HepG2 (cell line): ENCODE results near the gene STOML2. TPM values are rescaled to one million over a fixed set of nuclear protein-coding genes. Genes with fewer than 3 reads are reported as not detected.

Source experiments
- DNMT3B ChIP-seq: conservative IDR thresholded peaks from 2 replicates; pipeline ENCODE4 v1.6.1; 2016; ENCODE audit warnings: missing biosample characterization, control low read depth
- FOSL1 ChIP-seq: sonication (generic); formaldehyde crosslinking; IDR thresholded peaks from 2 replicates; pipeline ENCODE4 v1.9.0; 2021; ENCODE audit warnings: missing genetic modification reagents, borderline replicate concordance
- GTF3A ChIP-seq: sonication (generic); formaldehyde crosslinking; conservative IDR thresholded peaks from 2 replicates; pipeline ENCODE4 v1.4.0; 2020; ENCODE audit warnings: mild to moderate bottlenecking, missing genetic modification reagents
- HNF4A ChIP-seq: sonication (generic); formaldehyde crosslinking; IDR thresholded peaks from 2 replicates; pipeline ENCODE4 v1.4.0; 2020; ENCODE audit warnings: missing genetic modification reagents
- ISL2 ChIP-seq: sonication (generic); formaldehyde crosslinking; IDR thresholded peaks from 2 replicates; pipeline ENCODE4 v1.5.0; 2020; ENCODE audit warnings: missing genetic modification reagents
- MBNL3 ChIP-seq: fragments of 250-450 bp; sonication (Bioruptor Pico); conservative IDR thresholded peaks from 2 replicates; pipeline ENCODE4 v1.8.0; 2022; ENCODE audit warnings: mild to moderate bottlenecking, inconsistent platforms
- NFE2L1 ChIP-seq: sonication (generic); formaldehyde crosslinking; IDR thresholded peaks from 2 replicates; pipeline ENCODE4 v1.4.0; 2020; ENCODE audit warnings: missing genetic modification reagents, mild to moderate bottlenecking, borderline replicate concordance
- PCBP1 ChIP-seq: fragments of 200-400 bp; formaldehyde crosslinking; IDR thresholded peaks from 2 replicates; pipeline ENCODE4 v1.6.1; 2017; ENCODE audit warnings: mild to moderate bottlenecking, low read depth, low read length, borderline replicate concordance
- RARA ChIP-seq: IDR thresholded peaks from 2 replicates; pipeline ENCODE4 v1.6.1; 2016; ENCODE audit warnings: missing genetic modification reagents, missing compliant biosample characterization
- RFX5 ChIP-seq: IDR thresholded peaks from 2 replicates; pipeline ENCODE4 v1.6.1; 2011; ENCODE audit warnings: low read depth, low read length, improper control_type of control experiment
- SIN3B ChIP-seq: fragments of 150-350 bp; IDR thresholded peaks from 2 replicates; pipeline ENCODE4 v1.6.1; 2014; ENCODE audit warnings: low read length
- SYNCRIP ChIP-seq: fragments of 200-400 bp; formaldehyde crosslinking; IDR thresholded peaks from 2 replicates; pipeline ENCODE4 v1.6.1; 2018; ENCODE audit warnings: mild to moderate bottlenecking, low read depth, low read length; ENCODE audit not compliant: insufficient read depth
- THYN1 ChIP-seq: sonication (generic); formaldehyde crosslinking; IDR thresholded peaks from 2 replicates; pipeline ENCODE4 v1.8.1; 2023; ENCODE audit warnings: low read depth, mild to moderate bottlenecking, moderate library complexity, missing genetic modification reagents, borderline replicate concordance
- ZBTB42 ChIP-seq: sonication (generic); formaldehyde crosslinking; IDR thresholded peaks from 2 replicates; pipeline ENCODE4 v1.5.0; 2020; ENCODE audit warnings: mild to moderate bottlenecking, missing genetic modification reagents
- ZNF10 ChIP-seq: sonication (generic); formaldehyde crosslinking; IDR thresholded peaks from 2 replicates; pipeline ENCODE4 v1.4.0; 2020; ENCODE audit warnings: mild to moderate bottlenecking, low read depth, missing genetic modification reagents, borderline replicate concordance
- ZNF235 ChIP-seq: sonication (generic); formaldehyde crosslinking; IDR thresholded peaks from 2 replicates; pipeline ENCODE4 v1.8.1; 2023; ENCODE audit warnings: mild to moderate bottlenecking, missing genetic modification reagents, borderline replicate concordance
- ZNF335 ChIP-seq: sonication (generic); formaldehyde crosslinking; IDR thresholded peaks from 2 replicates; pipeline ENCODE4 v1.4.0; 2020; ENCODE audit warnings: missing genetic modification reagents
- ZNF556 ChIP-seq: sonication (generic); formaldehyde crosslinking; IDR thresholded peaks from 2 replicates; pipeline ENCODE4 v1.4.0; 2020; ENCODE audit warnings: mild to moderate bottlenecking, missing genetic modification reagents, borderline replicate concordance
- ZNF605 ChIP-seq: sonication (generic); formaldehyde crosslinking; IDR thresholded peaks from 2 replicates; pipeline ENCODE4 v1.8.0; 2022; ENCODE audit warnings: mild to moderate bottlenecking, missing genetic modification reagents
- ZNF776 ChIP-seq: sonication (generic); formaldehyde crosslinking; IDR thresholded peaks from 2 replicates; pipeline ENCODE4 v1.4.0; 2020; ENCODE audit warnings: mild to moderate bottlenecking, missing genetic modification reagents
- polyA plus RNA-seq, 8 experiments: library from polyadenylated mRNA; depleted of rRNA in 3 of 8; stranded (reverse) in 7 of 8; unstranded in 1 of 8; fragments of >200 nt; fragmentation: Illumina TruSeq in 4 of 8; extraction: Trizol in 4 of 8; gene quantifications; 2 replicates each; pipeline versions ENCODE4 v1.2.1 to v1.2.3, GENCODE V29; 2011 to 2016; ENCODE audit warnings: low read depth in 4 of 8, missing spikeins in 1 of 8, mixed read lengths in 1 of 8; ENCODE audit not compliant: insufficient read depth in 1 of 8
- total RNA-seq, 5 experiments: library from RNA; depleted of rRNA; stranded (reverse); fragments of >200 nt; fragmentation: Illumina TruSeq; extraction: Trizol; gene quantifications; 2 replicates each; pipeline ENCODE4 v1.2.3, GENCODE V29; 2016; ENCODE audit warnings: low read depth in 1 of 5
- TF ChIP-seq, protein P1 (sequence below): sonication (generic); formaldehyde crosslinking; IDR thresholded peaks from 2 replicates; pipeline ENCODE4 v1.8.0; 2023; ENCODE audit warnings: mild to moderate bottlenecking, missing genetic modification reagents
- TF ChIP-seq, protein P2 (sequence below): sonication (generic); formaldehyde crosslinking; IDR thresholded peaks from 2 replicates; pipeline ENCODE4 v1.4.0; 2020; ENCODE audit warnings: missing genetic modification reagents, mild to moderate bottlenecking, borderline replicate concordance
- TF ChIP-seq, protein P3 (sequence below): sonication (generic); formaldehyde crosslinking; IDR thresholded peaks from 2 replicates; pipeline ENCODE4 v1.8.1; 2022; ENCODE audit warnings: low read depth, mild to moderate bottlenecking, missing genetic modification reagents

Gene STOML2
- total and polyA plus RNA-seq, 2 of the 13 experiments (the other 11 are each of a cell fraction or from before 2014, with no cell fraction given), result 245 to 250 TPM

GRCh38 chr9:35079426-35080341 is 23.2 kb downstream of the STOML2 start, which contains the start of gene FANCG (continued):
- no peak for TF ChIP-seq DNMT3B (CRISPR knock-in tag)
- TF ChIP-seq PCBP1, result no peak
- TF ChIP-seq ZNF335 (CRISPR knock-in tag), result peak; percentile 51; the same call in 1 of the 2 replicates
- TF ChIP-seq RARA (CRISPR knock-in tag), result no peak
- TF ChIP-seq SYNCRIP, result no peak
- TF ChIP-seq, protein P1, sequence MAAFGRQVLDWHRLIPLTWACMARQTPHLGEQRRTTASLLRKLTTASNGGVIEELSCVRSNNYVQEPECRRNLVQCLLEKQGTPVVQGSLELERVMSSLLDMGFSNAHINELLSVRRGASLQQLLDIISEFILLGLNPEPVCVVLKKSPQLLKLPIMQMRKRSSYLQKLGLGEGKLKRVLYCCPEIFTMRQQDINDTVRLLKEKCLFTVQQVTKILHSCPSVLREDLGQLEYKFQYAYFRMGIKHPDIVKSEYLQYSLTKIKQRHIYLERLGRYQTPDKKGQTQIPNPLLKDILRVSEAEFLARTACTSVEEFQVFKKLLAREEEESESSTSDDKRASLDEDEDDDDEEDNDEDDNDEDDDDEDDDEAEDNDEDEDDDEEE, result peak; percentile 76; the same call in 1 of the 2 replicates
- TF ChIP-seq ZNF10 (CRISPR knock-in tag), result no peak
- TF ChIP-seq ZNF776 (CRISPR knock-in tag), result no peak; the same call in 1 of the 2 replicates
- peak; percentile 69 for TF ChIP-seq SIN3B
- no peak for TF ChIP-seq THYN1 (CRISPR knock-in tag)
- no peak for TF ChIP-seq NFE2L1
- TF ChIP-seq, protein P2, sequence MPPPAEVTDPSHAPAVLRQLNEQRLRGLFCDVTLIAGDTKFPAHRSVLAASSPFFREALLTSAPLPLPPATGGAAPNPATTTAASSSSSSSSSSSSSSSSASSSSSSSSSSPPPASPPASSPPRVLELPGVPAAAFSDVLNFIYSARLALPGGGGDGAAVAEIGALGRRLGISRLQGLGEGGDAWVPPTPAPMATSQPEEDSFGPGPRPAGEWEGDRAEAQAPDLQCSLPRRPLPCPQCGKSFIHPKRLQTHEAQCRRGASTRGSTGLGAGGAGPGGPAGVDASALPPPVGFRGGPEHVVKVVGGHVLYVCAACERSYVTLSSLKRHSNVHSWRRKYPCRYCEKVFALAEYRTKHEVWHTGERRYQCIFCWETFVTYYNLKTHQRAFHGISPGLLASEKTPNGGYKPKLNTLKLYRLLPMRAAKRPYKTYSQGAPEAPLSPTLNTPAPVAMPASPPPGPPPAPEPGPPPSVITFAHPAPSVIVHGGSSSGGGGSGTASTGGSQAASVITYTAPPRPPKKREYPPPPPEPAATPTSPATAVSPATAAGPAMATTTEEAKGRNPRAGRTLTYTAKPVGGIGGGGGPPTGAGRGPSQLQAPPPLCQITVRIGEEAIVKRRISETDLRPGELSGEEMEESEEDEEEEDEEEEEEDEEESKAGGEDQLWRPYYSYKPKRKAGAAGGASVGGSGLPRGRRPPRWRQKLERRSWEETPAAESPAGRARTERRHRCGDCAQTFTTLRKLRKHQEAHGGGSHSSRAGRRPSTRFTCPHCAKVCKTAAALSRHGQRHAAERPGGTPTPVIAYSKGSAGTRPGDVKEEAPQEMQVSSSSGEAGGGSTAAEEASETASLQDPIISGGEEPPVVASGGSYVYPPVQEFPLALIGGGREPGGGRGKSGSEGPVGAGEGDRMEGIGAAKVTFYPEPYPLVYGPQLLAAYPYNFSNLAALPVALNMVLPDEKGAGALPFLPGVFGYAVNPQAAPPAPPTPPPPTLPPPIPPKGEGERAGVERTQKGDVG (CRISPR knock-in tag), result no peak
- no peak; the same call in none of the 2 replicates for TF ChIP-seq ISL2
- TF ChIP-seq MBNL3 (CRISPR knock-in tag), result no peak
- TF ChIP-seq GTF3A, result no peak
- no peak for TF ChIP-seq FOSL1 (CRISPR knock-in tag)
- TF ChIP-seq ZNF235 (CRISPR knock-in tag), result no peak; the same call in 1 of the 2 replicates
- TF ChIP-seq, protein P3, sequence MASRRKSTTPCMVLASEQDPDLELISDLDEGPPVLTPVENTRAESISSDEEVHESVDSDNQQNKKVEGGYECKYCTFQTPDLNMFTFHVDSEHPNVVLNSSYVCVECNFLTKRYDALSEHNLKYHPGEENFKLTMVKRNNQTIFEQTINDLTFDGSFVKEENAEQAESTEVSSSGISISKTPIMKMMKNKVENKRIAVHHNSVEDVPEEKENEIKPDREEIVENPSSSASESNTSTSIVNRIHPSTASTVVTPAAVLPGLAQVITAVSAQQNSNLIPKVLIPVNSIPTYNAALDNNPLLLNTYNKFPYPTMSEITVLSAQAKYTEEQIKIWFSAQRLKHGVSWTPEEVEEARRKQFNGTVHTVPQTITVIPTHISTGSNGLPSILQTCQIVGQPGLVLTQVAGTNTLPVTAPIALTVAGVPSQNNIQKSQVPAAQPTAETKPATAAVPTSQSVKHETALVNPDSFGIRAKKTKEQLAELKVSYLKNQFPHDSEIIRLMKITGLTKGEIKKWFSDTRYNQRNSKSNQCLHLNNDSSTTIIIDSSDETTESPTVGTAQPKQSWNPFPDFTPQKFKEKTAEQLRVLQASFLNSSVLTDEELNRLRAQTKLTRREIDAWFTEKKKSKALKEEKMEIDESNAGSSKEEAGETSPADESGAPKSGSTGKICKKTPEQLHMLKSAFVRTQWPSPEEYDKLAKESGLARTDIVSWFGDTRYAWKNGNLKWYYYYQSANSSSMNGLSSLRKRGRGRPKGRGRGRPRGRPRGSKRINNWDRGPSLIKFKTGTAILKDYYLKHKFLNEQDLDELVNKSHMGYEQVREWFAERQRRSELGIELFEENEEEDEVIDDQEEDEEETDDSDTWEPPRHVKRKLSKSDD, result peak; percentile 75; the same call in 1 of the 2 replicates
- peak; percentile 62; the same call in 1 of the 2 replicates for TF ChIP-seq ZNF556 (CRISPR knock-in tag)
- no peak for TF ChIP-seq RFX5
- no peak; the same call in 1 of the 2 replicates for TF ChIP-seq ZBTB42 (CRISPR knock-in tag)
- no peak for TF ChIP-seq HNF4A
- TF ChIP-seq ZNF605 (CRISPR knock-in tag), result peak; percentile 85
